ENCODE data around the gene MAPKAP1.

Gene MAPKAP1

DNA sequence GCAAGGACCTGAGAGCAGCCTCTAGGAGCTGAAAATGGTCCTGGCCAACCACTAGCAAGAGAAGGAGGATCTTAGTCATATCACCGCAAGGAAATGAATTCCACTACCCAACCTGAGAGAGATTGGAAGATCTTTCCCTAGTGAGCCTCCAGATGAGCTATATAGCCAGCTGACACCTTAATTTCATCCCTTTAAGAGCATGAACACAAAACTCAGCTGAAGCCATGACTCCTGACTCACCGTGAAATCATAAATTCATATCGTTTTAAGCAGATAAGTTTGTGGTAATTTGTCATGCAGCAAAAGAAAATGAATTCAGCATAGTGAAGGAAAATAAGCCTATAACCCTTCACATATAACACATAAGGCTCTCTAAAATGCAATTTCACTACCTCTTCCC lies 23.5 kb downstream of the MAPKAP1 start:
- Histone ChIP-seq H3K4me3 (replicated peaks; ENCODE audit: insufficient read depth, low read length) (no peak overlapping the region), H3K27ac (replicated peaks) (no peak overlapping the region), H3K27me3 (ENCODE audit: insufficient read depth, poor library complexity, severe bottlenecking) (no peaks in the 10 kb centered on the region)
- DNase-seq (ENCODE audit: low read depth in 1 of 2, low spot score in 1 of 2), result no peak
- TF ChIP-seq, protein P1, sequence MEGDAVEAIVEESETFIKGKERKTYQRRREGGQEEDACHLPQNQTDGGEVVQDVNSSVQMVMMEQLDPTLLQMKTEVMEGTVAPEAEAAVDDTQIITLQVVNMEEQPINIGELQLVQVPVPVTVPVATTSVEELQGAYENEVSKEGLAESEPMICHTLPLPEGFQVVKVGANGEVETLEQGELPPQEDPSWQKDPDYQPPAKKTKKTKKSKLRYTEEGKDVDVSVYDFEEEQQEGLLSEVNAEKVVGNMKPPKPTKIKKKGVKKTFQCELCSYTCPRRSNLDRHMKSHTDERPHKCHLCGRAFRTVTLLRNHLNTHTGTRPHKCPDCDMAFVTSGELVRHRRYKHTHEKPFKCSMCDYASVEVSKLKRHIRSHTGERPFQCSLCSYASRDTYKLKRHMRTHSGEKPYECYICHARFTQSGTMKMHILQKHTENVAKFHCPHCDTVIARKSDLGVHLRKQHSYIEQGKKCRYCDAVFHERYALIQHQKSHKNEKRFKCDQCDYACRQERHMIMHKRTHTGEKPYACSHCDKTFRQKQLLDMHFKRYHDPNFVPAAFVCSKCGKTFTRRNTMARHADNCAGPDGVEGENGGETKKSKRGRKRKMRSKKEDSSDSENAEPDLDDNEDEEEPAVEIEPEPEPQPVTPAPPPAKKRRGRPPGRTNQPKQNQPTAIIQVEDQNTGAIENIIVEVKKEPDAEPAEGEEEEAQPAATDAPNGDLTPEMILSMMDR (IDR thresholded peaks at IDR 0.05; ENCODE audit: insufficient read depth, low read length), result no peak
- TF ChIP-seq GABPA (IDR thresholded peaks at IDR 0.05; ENCODE audit: low read depth) (no peak), POLR2AphosphoS5 (IDR thresholded peaks at IDR 0.05; ENCODE audit: low read depth) (no peak), SPI1 (IDR thresholded peaks at IDR 0.05; ENCODE audit: borderline replicate concordance, low read depth) (no peak)
- TF ChIP-seq, protein P2, sequence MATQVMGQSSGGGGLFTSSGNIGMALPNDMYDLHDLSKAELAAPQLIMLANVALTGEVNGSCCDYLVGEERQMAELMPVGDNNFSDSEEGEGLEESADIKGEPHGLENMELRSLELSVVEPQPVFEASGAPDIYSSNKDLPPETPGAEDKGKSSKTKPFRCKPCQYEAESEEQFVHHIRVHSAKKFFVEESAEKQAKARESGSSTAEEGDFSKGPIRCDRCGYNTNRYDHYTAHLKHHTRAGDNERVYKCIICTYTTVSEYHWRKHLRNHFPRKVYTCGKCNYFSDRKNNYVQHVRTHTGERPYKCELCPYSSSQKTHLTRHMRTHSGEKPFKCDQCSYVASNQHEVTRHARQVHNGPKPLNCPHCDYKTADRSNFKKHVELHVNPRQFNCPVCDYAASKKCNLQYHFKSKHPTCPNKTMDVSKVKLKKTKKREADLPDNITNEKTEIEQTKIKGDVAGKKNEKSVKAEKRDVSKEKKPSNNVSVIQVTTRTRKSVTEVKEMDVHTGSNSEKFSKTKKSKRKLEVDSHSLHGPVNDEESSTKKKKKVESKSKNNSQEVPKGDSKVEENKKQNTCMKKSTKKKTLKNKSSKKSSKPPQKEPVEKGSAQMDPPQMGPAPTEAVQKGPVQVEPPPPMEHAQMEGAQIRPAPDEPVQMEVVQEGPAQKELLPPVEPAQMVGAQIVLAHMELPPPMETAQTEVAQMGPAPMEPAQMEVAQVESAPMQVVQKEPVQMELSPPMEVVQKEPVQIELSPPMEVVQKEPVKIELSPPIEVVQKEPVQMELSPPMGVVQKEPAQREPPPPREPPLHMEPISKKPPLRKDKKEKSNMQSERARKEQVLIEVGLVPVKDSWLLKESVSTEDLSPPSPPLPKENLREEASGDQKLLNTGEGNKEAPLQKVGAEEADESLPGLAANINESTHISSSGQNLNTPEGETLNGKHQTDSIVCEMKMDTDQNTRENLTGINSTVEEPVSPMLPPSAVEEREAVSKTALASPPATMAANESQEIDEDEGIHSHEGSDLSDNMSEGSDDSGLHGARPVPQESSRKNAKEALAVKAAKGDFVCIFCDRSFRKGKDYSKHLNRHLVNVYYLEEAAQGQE (IDR thresholded peaks at IDR 0.05; ENCODE audit: insufficient replicate concordance, low read depth), result no peak

DNA sequence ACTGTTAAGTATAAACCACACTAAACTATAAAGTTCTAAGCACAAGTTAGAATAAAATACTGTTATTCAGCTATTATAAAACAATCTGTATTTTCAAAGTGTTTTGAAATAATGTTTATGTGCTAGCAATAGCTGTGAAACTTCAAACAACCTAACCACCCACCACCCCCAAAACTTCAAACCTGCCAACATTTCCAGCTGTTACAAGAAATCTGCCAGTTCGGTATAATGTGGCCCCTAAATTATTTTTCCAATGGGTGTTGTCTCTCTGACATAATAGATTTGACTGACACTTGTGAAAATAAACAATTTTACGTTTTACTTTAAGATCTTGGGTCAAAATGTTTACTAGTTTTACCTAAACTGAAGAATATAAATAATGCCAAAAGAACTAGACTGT lies 24.7 kb downstream of the MAPKAP1 start:
- Histone ChIP-seq H3K27me3 (ENCODE audit: insufficient read depth, poor library complexity, severe bottlenecking) (no peaks in the 10 kb centered on the region), H3K4me3 (replicated peaks; ENCODE audit: insufficient read depth, low read length) (no peak overlapping the region), H3K27ac (replicated peaks) (no peak overlapping the region)
- no peak for TF ChIP-seq POLR2AphosphoS5 (IDR thresholded peaks at IDR 0.05; ENCODE audit: low read depth)
- TF ChIP-seq GABPA (IDR thresholded peaks at IDR 0.05; ENCODE audit: low read depth), result no peak
- TF ChIP-seq, protein P1 (IDR thresholded peaks at IDR 0.05; ENCODE audit: insufficient read depth, low read length), result no peak
- TF ChIP-seq SPI1 (IDR thresholded peaks at IDR 0.05; ENCODE audit: borderline replicate concordance, low read depth), result no peak
- TF ChIP-seq, protein P2 (IDR thresholded peaks at IDR 0.05; ENCODE audit: insufficient replicate concordance, low read depth), result no peak
- DNase-seq (ENCODE audit: low read depth in 1 of 2, low spot score in 1 of 2), result no peak

DNA sequence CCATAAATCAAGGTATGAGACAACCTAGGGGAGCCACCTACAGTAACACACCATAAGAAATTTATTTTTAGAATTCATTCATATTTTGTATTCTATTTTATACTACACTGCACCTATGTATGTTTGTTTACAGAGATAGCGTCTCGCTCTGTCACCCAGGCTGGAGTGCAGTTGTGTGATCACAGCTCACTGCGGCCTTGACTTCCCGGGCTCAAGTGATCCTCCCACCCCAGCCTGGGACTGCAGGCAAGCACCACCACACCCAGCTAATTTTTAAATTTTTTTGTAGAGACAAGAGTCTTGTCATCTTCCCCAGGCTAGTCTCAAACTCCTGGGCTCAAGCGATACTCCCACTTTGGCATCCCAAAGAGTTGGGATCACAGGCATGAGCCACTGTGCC lies 25.4 kb downstream of the MAPKAP1 start:
- Histone ChIP-seq H3K4me3 (replicated peaks; ENCODE audit: insufficient read depth, low read length) (no peak overlapping the region), H3K27me3 (ENCODE audit: insufficient read depth, poor library complexity, severe bottlenecking) (no peaks in the 10 kb centered on the region), H3K27ac (replicated peaks) (no peak overlapping the region)
- DNase-seq (ENCODE audit: low read depth in 1 of 2, low spot score in 1 of 2), result no peak
- TF ChIP-seq, protein P2 (IDR thresholded peaks at IDR 0.05; ENCODE audit: insufficient replicate concordance, low read depth), result no peak

Measured in HL-60 (cell line).